Ascending aorta (tissue), 2 donors: ENCODE data around the gene ZER1. TPM values are rescaled to one million over a fixed set of nuclear protein-coding genes. Genes with fewer than 3 reads are reported as not detected.

Experiments used
- DNase-seq, 2 donors: peaks; one replicate each; pipeline ENCODE4 v3.0.0-alpha.2; 2019; ENCODE audit warnings: low spot score in 2 of 2
- H3K27ac ChIP-seq, 2 donors: fragments of 200-600 bp; sonication (generic); one replicate each; pipeline ENCODE4 v1.5.1; 2016 to 2017; ENCODE audit warnings: mild to moderate bottlenecking in 1 of 2
- H3K27me3 ChIP-seq: fragments of 200-600 bp; sonication (generic); one replicate; pipeline ENCODE4 v1.5.1; 2017
- H3K36me3 ChIP-seq, 2 donors: fragments of 200-600 bp; sonication (generic); one replicate each; pipeline ENCODE4 v1.5.1; 2016
- H3K4me1 ChIP-seq, 2 donors: fragments of 200-600 bp; sonication (generic); one replicate each; pipeline ENCODE4 v1.5.1; 2016 to 2017; ENCODE audit warnings: mild to moderate bottlenecking in 1 of 2
- H3K4me3 ChIP-seq, 2 donors: fragments of 200-600 bp; sonication (generic); one replicate each; pipeline ENCODE4 v1.5.1; 2016 to 2017; ENCODE audit warnings: mild to moderate bottlenecking in 1 of 2
- H3K9me3 ChIP-seq, 2 donors: fragments of 200-600 bp; sonication (generic); one replicate each; pipeline ENCODE4 v1.5.1; 2016
- CTCF ChIP-seq, 3 experiments: fragments of 200-600 bp in 2 of 3; fragments of 450-650 bp in 1 of 3; sonication (generic) in 2 of 3; IDR thresholded peaks; one replicate each; pipeline ENCODE4 v1.5.1; 2016 to 2019; ENCODE audit warnings: antibody characterized with exemption in 3 of 3, mild to moderate bottlenecking in 1 of 3, moderate library complexity in 1 of 3
- intact Hi-C: fragments of 100-400 bp; cut with DNase I; formaldehyde crosslinking; loops from one replicate; pipeline ENCODE4 v1.15.1; 2023
- total RNA-seq: library from RNA; depleted of rRNA; stranded (reverse); fragments of >200 nt; gene quantifications from one replicate; pipeline ENCODE4 v1.1.0, GENCODE V29; 2016

Gene ZER1
- total RNA-seq, 1 donor from 2014 or later, result 55.5 TPM

GRCh38 chr9:128723352-128723865 is 48.3 kb downstream of the ZER1 start:
- intact Hi-C loops, result loop anchor here (1.0 kb wide), 1 partner anchor 21 kb away; the partner anchor contains the start of gene PKN3
- Histone ChIP-seq H3K36me3 (peaks cover 0 to 4% of the 10 kb centered on the region in 2 donors), H3K27me3 (no peaks in the 10 kb centered on the region), H3K9me3 (no peaks in the 10 kb centered on the region), H3K4me1 (no peaks in the 10 kb centered on the region), H3K27ac (peak overlapping the region; percentile 80 to 82), H3K4me3 (peak overlapping the region; percentile 58 to 70)
- TF ChIP-seq CTCF (IDR thresholded peaks at IDR 0.05), result no peak
- DNase-seq, result no peak

- Histone ChIP-seq H3K4me1 (no peaks in the 10 kb centered on the region), H3K27ac (peak overlapping the region; percentile 80 to 82), H3K27me3 (no peaks in the 10 kb centered on the region), H3K9me3 (no peaks in the 10 kb centered on the region), H3K4me3 (no peak overlapping the region), H3K36me3 (peaks cover 0 to 4% of the 10 kb centered on the region in 2 donors)
- no peak for DNase-seq
- no peak for TF ChIP-seq CTCF (IDR thresholded peaks at IDR 0.05)
- intact Hi-C loops, result loop anchor here (1.0 kb wide), 1 partner anchor 20 kb away; the partner anchor contains the start of gene PKN3
Measured at GRCh38 chr9:128722380-128723351, 49.1 kb downstream of the ZER1 start.

GRCh38 chr9:128721487-128722010 is 50.2 kb downstream of the ZER1 start:
- Histone ChIP-seq H3K36me3 (peaks cover 0 to 4% of the 10 kb centered on the region in 2 donors), H3K9me3 (no peaks in the 10 kb centered on the region), H3K27me3 (no peaks in the 10 kb centered on the region), H3K4me3 (no peak overlapping the region), H3K27ac (no peak overlapping the region), H3K4me1 (no peaks in the 10 kb centered on the region)
- TF ChIP-seq CTCF (IDR thresholded peaks at IDR 0.05), result no peak
- intact Hi-C loops, result no loop called here
- DNase-seq, result no peak

GRCh38 chr9:128720841-128721486 is 50.8 kb downstream of the ZER1 start:
- intact Hi-C loops, result no loop called here
- H3K9me3 ChIP-seq, result no peaks in the 10 kb centered on the region

More at GRCh38 chr9:128720841-128721486, 50.8 kb downstream of the ZER1 start:
- TF ChIP-seq CTCF (IDR thresholded peaks at IDR 0.05), result no peak
- Histone ChIP-seq H3K4me3 (no peak overlapping the region), H3K27me3 (no peaks in the 10 kb centered on the region), H3K27ac (no peak overlapping the region), H3K36me3 (peaks cover 0 to 4% of the 10 kb centered on the region in 2 donors), H3K4me1 (no peaks in the 10 kb centered on the region)
- DNase-seq, result no peak
